Testis (tissue), 2 donors: ENCODE results near the gene CYB5RL.

Source experiments
- POLR2A ChIP-seq: fragments of 450-650 bp; IDR thresholded peaks from one replicate; pipeline ENCODE4 v1.6.1; 2017; ENCODE audit warnings: antibody characterized with exemption, mild to moderate bottlenecking, moderate library complexity
- TF ChIP-seq, protein P1 (sequence below), 3 experiments: fragments of 450-650 bp in 2 of 3; fragments of 200-600 bp in 1 of 3; sonication (generic) in 1 of 3; IDR thresholded peaks; one replicate each; pipeline ENCODE4 v1.5.1; 2016 to 2019; ENCODE audit warnings: antibody characterized with exemption in 3 of 3, mild to moderate bottlenecking in 2 of 3, moderate library complexity in 1 of 3

DNA sequence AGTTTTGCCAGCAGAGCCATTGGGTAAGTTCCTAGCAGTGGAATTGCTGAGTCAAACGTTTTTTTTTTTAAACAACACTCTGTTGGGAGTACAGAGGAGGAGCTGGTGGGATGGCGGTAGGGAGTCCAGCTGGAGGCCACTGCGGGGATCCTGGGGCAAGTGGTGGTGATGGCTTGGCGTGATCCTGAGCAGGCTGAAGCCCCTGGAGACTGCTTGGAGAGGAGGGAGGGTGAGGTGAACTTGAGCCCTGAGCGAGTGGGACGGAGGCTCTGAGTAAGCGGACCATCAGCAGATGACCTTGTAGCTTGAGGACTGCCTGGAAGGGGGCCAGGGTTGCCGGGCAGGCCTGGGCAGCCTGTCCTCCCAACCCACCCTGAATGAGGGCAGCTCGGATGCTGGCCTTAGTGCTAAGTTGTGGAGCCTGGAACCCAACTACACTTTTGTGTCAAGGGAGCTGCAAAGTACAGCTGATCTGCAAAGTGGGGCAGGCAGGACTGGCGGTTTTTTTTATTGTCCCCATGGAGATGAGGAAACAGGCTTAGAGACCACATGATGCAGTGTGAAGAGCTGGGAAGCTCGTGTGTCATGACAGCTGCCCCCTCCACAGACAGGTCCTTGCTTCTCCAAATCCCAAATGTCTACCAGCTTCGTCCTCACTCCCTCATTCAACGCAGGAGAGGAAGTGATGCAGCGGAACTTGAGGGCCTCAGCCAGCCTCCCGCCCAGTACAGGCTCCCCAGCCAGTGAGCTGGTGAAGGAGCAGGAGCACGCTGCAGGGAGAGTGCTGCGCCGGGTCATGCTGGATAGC is 20.4 kb upstream of the CYB5RL start:
- TF ChIP-seq, protein P1, sequence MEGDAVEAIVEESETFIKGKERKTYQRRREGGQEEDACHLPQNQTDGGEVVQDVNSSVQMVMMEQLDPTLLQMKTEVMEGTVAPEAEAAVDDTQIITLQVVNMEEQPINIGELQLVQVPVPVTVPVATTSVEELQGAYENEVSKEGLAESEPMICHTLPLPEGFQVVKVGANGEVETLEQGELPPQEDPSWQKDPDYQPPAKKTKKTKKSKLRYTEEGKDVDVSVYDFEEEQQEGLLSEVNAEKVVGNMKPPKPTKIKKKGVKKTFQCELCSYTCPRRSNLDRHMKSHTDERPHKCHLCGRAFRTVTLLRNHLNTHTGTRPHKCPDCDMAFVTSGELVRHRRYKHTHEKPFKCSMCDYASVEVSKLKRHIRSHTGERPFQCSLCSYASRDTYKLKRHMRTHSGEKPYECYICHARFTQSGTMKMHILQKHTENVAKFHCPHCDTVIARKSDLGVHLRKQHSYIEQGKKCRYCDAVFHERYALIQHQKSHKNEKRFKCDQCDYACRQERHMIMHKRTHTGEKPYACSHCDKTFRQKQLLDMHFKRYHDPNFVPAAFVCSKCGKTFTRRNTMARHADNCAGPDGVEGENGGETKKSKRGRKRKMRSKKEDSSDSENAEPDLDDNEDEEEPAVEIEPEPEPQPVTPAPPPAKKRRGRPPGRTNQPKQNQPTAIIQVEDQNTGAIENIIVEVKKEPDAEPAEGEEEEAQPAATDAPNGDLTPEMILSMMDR (IDR thresholded peaks at IDR 0.05): no peak
- no peak for TF ChIP-seq POLR2A
